H1 (cell line): ENCODE results near the gene COG4. TPM values are rescaled to one million over a fixed set of nuclear protein-coding genes. Genes with fewer than 3 reads are reported as not detected.
"Not testable (repeated sequence)": the region's sequence is repeated elsewhere in the genome, so short reads cannot be mapped to it uniquely, and the experiment has no call there.

Experiments used
- CTCF ChIA-PET: fragments of 300-600 bp; sonication (Branson Sonifier 250); formaldehyde crosslinking; loops from one replicate; lab custom pipeline; 2021; ENCODE audit not compliant: partially characterized antibody; lab: Charles Lee
- POLR2A ChIA-PET: fragments of 300-600 bp; sonication (Branson Sonifier 250); formaldehyde crosslinking; loops from one replicate; lab custom pipeline; 2021; ENCODE audit warnings: inconsistent platforms; ENCODE audit not compliant: partially characterized antibody; lab: Charles Lee
- DNase-seq, 2 experiments: peaks; one replicate each; pipeline versions ENCODE4 v3.0.0 to v3.0.0-alpha.2; 2010 to 2022; ENCODE audit warnings: low spot score in 2 of 2, low read depth in 1 of 2, mixed read lengths in 1 of 2
- FAIRE-seq: peaks from 2 replicates; lab custom pipeline; 2011; peaks lifted over from hg19 to GRCh38; lab: Jason Lieb, UNC
- H2AFZ ChIP-seq: 2 replicates; pipeline ENCODE4 v1.8.1; 2012; ENCODE audit warnings: low read length, inconsistent platforms
- H2AK5ac ChIP-seq: 2 replicates; pipeline ENCODE4 v1.6.1; 2013; ENCODE audit warnings: low read depth, low read length
- H2BK120ac ChIP-seq: replicated peaks from 2 replicates; pipeline ENCODE3; 2013; ENCODE audit warnings: low read depth, low read length, inconsistent platforms
- H2BK12ac ChIP-seq: 2 replicates; pipeline ENCODE4 v1.6.1; 2013; ENCODE audit warnings: low read depth, low read length
- H2BK15ac ChIP-seq: 2 replicates; pipeline ENCODE4 v1.6.1; 2013; ENCODE audit warnings: low read length
- H2BK20ac ChIP-seq: 2 replicates; pipeline ENCODE4 v1.6.1; 2013; ENCODE audit warnings: low read length
- H2BK5ac ChIP-seq: 2 replicates; pipeline ENCODE4 v1.6.1; 2013; ENCODE audit warnings: low read depth, low read length
- H3K14ac ChIP-seq: 2 replicates; pipeline ENCODE4 v1.6.1; 2013; ENCODE audit warnings: inconsistent platforms; ENCODE audit not compliant: insufficient read length
- H3K18ac ChIP-seq: 2 replicates; pipeline ENCODE4 v1.6.1; 2013; ENCODE audit warnings: low read length; ENCODE audit errors: extremely low read depth
- H3K23ac ChIP-seq: 2 replicates; pipeline ENCODE4 v1.6.1; 2013; ENCODE audit warnings: inconsistent platforms; ENCODE audit not compliant: insufficient read length
- H3K23me2 ChIP-seq: 2 replicates; pipeline ENCODE4 v1.6.1; 2013; ENCODE audit warnings: low read depth, low read length
- H3K27ac ChIP-seq: 2 replicates; pipeline ENCODE4 v1.6.1; 2011; ENCODE audit warnings: low read depth, low read length, inconsistent platforms
- H3K27me3 ChIP-seq, 4 experiments: replicated peaks in 1 of 4; 1 replicate in 1 of 4; 2 replicates in 3 of 4; pipeline versions ENCODE4 v1.6.1 to v1.8.1; 2011 to 2013; ENCODE audit warnings: low read length in 3 of 4, mild to moderate bottlenecking in 3 of 4, inconsistent platforms in 2 of 4, mixed read lengths in 2 of 4, moderate library complexity in 1 of 4; ENCODE audit not compliant: control insufficient read depth in 3 of 4, insufficient read depth in 3 of 4; ENCODE audit errors: extremely low read depth in 1 of 4
- H3K36me3 ChIP-seq, 4 experiments: 2 replicates each; pipeline versions ENCODE4 v1.6.1 to v1.8.1; 2011 to 2013; ENCODE audit warnings: mild to moderate bottlenecking in 4 of 4, low read length in 3 of 4, moderate library complexity in 2 of 4, control low read depth in 1 of 4, inconsistent platforms in 1 of 4; ENCODE audit not compliant: insufficient read depth in 4 of 4, control insufficient read depth in 2 of 4
- H3K4ac ChIP-seq: replicated peaks from 2 replicates; pipeline ENCODE3; 2013; ENCODE audit warnings: low read length, low read depth, mixed read lengths, inconsistent platforms; ENCODE audit not compliant: insufficient read length
- H3K4me1 ChIP-seq, 4 experiments: replicated peaks in 1 of 4; 1 replicate in 1 of 4; 2 replicates in 3 of 4; pipeline versions ENCODE4 v1.6.1 to v1.8.1; 2011 to 2013; ENCODE audit warnings: low read length in 3 of 4, inconsistent platforms in 2 of 4, mixed read lengths in 1 of 4; ENCODE audit not compliant: insufficient read depth in 4 of 4, control insufficient read depth in 3 of 4
- H3K4me2 ChIP-seq, 2 experiments: 2 replicates each; pipeline versions ENCODE4 v1.6.1 to v1.8.1; 2011 to 2013; ENCODE audit warnings: low read depth in 2 of 2, low read length in 2 of 2, control low read depth in 1 of 2, inconsistent platforms in 1 of 2, mild to moderate bottlenecking in 1 of 2; ENCODE audit not compliant: insufficient read depth in 1 of 2
- H3K4me3 ChIP-seq, 4 experiments: fragments of 200-600, 300-600 bp in 1 of 4; sonication (generic), shearing (Covaris generic), sonication (Bioruptor Twin) in 1 of 4; 2 replicates each; pipeline versions ENCODE4 v1.5.1 to v1.8.1; 2011 to 2016; ENCODE audit warnings: low read length in 4 of 4, low read depth in 3 of 4, control low read depth in 2 of 4, inconsistent platforms in 2 of 4, mild to moderate bottlenecking in 2 of 4, mixed read lengths in 1 of 4, moderate library complexity in 1 of 4; ENCODE audit not compliant: insufficient read depth in 2 of 4; ENCODE audit errors: extremely low read depth in 1 of 4
- H3K56ac ChIP-seq: replicated peaks from 2 replicates; pipeline ENCODE3; 2013; ENCODE audit warnings: low read depth, mild to moderate bottlenecking, mixed read lengths, low read length, inconsistent platforms; ENCODE audit not compliant: insufficient read length
- H3K79me1 ChIP-seq: 2 replicates; pipeline ENCODE4 v1.6.1; 2013; ENCODE audit warnings: low read depth, low read length, control low read depth
- H3K79me2 ChIP-seq, 2 experiments: 2 replicates each; pipeline versions ENCODE4 v1.6.1 to v1.8.1; 2012 to 2013; ENCODE audit warnings: low read length in 2 of 2, mild to moderate bottlenecking in 2 of 2, inconsistent platforms in 1 of 2; ENCODE audit not compliant: insufficient read depth in 2 of 2, control insufficient read depth in 1 of 2
- H3K9ac ChIP-seq, 4 experiments: replicated peaks in 1 of 4; 1 replicate in 1 of 4; 2 replicates in 3 of 4; pipeline versions ENCODE4 v1.6.1 to v1.8.1; 2011 to 2013; ENCODE audit warnings: low read depth in 3 of 4, low read length in 3 of 4, control low read depth in 2 of 4, mild to moderate bottlenecking in 2 of 4, moderate library complexity in 2 of 4, inconsistent platforms in 1 of 4; ENCODE audit errors: extremely low read depth in 1 of 4
- H3K9me3 ChIP-seq, 2 experiments: 2 replicates each; pipeline versions ENCODE4 v1.6.1 to v1.8.1; 2012 to 2013; ENCODE audit warnings: mild to moderate bottlenecking in 2 of 2, moderate library complexity in 2 of 2, control low read depth in 1 of 2, inconsistent platforms in 1 of 2, low read depth in 1 of 2, low read length in 1 of 2, mixed read lengths in 1 of 2; ENCODE audit not compliant: insufficient read depth in 2 of 2
- H4K20me1 ChIP-seq, 2 experiments: replicated peaks in 1 of 2; 2 replicates each; pipeline versions ENCODE3 to v1.8.1; 2011 to 2013; ENCODE audit warnings: inconsistent platforms in 2 of 2, low read length in 2 of 2, mild to moderate bottlenecking in 1 of 2; ENCODE audit not compliant: insufficient read depth in 2 of 2, control insufficient read depth in 1 of 2
- H4K5ac ChIP-seq: 2 replicates; pipeline ENCODE4 v1.6.1; 2013; ENCODE audit warnings: low read length, low read depth, mixed read lengths, inconsistent platforms; ENCODE audit not compliant: insufficient read length
- H4K8ac ChIP-seq: 2 replicates; pipeline ENCODE4 v1.8.0; 2013; ENCODE audit warnings: mild to moderate bottlenecking, moderate library complexity, low read length, inconsistent platforms; ENCODE audit not compliant: insufficient read depth; ENCODE audit errors: extremely low read depth
- H4K91ac ChIP-seq: replicated peaks from 2 replicates; pipeline ENCODE3; 2013; ENCODE audit warnings: low read length, mixed read lengths, inconsistent platforms; ENCODE audit not compliant: insufficient read length
- POLR2A ChIP-seq, 2 experiments: IDR thresholded peaks; 1 replicate in 1 of 2; 2 replicates in 1 of 2; pipeline ENCODE4 v1.6.1; 2011; ENCODE audit warnings: low read depth in 2 of 2, low read length in 2 of 2, mild to moderate bottlenecking in 2 of 2; ENCODE audit errors: control extremely low read depth in 1 of 2
- POLR2AphosphoS5 ChIP-seq: IDR thresholded peaks from 2 replicates; pipeline ENCODE4 v1.6.1; 2011; ENCODE audit warnings: low read depth, low read length
- WGBS, 2 experiments: shearing (Covaris generic) in 1 of 2; methylation state at CpG; one replicate each; pipeline versions ENCODE4 v1.1.6 to v1.1.7; 2013 to 2015; ENCODE audit warnings: low lambda C conversion rate in 2 of 2, mixed read lengths in 2 of 2, inconsistent platforms in 1 of 2, low coverage in 1 of 2, missing lambda C conversion rate in 1 of 2; ENCODE audit not compliant: insufficient replicate concordance in 2 of 2, insufficient coverage in 1 of 2, insufficient read length in 1 of 2; ENCODE audit errors: extremely low coverage in 1 of 2, missing lambda C conversion rate in 1 of 2; 5-methylcytosine and 5-hydroxymethylcytosine counted together
- polyA plus RNA-seq, 7 experiments: library from polyadenylated mRNA; depleted of rRNA in 3 of 7; stranded (reverse) in 5 of 7; unstranded in 2 of 7; fragments of >200 nt in 5 of 7; fragments of 200-250 nt in 2 of 7; gene quantifications; 1 replicate in 5 of 7; 2 replicates in 1 of 7; 4 replicates in 1 of 7; pipeline versions ENCODE4 v1.2.1 to v1.2.3, GENCODE V29; 2011 to 2013; ENCODE audit warnings: missing spikeins in 2 of 7, mixed read lengths in 2 of 7
- total RNA-seq: library from RNA; stranded (reverse); fragmentation: NEBNext Ultra II Directional; extraction: Animal tissue kit (Norgen Biotek cat#: 25700); gene quantifications from 2 replicates; pipeline ENCODE4 v1.2.1, GENCODE V29; 2021

COG4 gene
- total and polyA plus RNA-seq, 2 of the 8 experiments (the other 6 are each of a cell fraction or from before 2014, with no cell fraction given) = 46.1 to 50.2 TPM

GRCh38 chr16:70524399-70524825 is 1.1 kb upstream of the COG4 start:
- not testable (repeated sequence) for H3K4me1 ChIP-seq, H3K23me2 ChIP-seq, H4K8ac ChIP-seq, H2BK20ac ChIP-seq, H2BK120ac ChIP-seq, H3K79me1 ChIP-seq, H3K9me3 ChIP-seq, H2AFZ ChIP-seq, H3K23ac ChIP-seq, DNase-seq, H2BK12ac ChIP-seq, H3K14ac ChIP-seq, H3K27me3 ChIP-seq, H4K91ac ChIP-seq, H2BK15ac ChIP-seq, FAIRE-seq
- TF ChIP-seq POLR2AphosphoS5 (0 out of 2 replicates have a peak, but pooled peaks have one; percentile 28), POLR2A (IDR thresholded peaks at IDR 0.05; ENCODE audit: control extremely low read depth in 1 of 2, low read depth in 2 of 2, low read length in 2 of 2) (peak in 1 of 2 experiments; percentile 22; a peak in 1 of 3 replicates)
- CTCF ChIA-PET = interaction anchor here (1.0 to 2.5 kb wide), 3 partner anchors 34 to 272 kb away, joined by 3 to 6 read pairs (median 3); partner anchors contain the start of gene EXOSC6
- peak overlapping the region; percentile 90 to 97 (median 96) for H3K9ac ChIP-seq
- H2AK5ac ChIP-seq = peak overlapping the region; percentile 55; the same call in 1 of the 2 replicates
- peaks cover 10 to 12% of the 10 kb centered on the region in 2 experiments for H4K20me1 ChIP-seq
- peak overlapping the region; percentile 7 for H3K56ac ChIP-seq
- peaks cover 42 to 69% of the 10 kb centered on the region in 2 experiments for H3K79me2 ChIP-seq
- WGBS, 2 experiments = 6% methylated on average over 23 of the region's 24 CpGs; no CpG with 5 or more reads in 1 of the 2 experiments
- peaks cover 16 to 39% (median 26%) of the 10 kb centered on the region in 4 experiments for H3K36me3 ChIP-seq
- POLR2A ChIA-PET = interaction anchor here (0.6 to 3.0 kb wide), 26 partner anchors 9 to 235 kb away, joined by 3 to 35 read pairs (median 4); partner anchors contain the start of genes AARS1, DDX19A and DDX19B
- H3K27ac ChIP-seq = peak overlapping the region; percentile 91
- peak overlapping the region; percentile 33 for H3K18ac ChIP-seq
- H2BK5ac ChIP-seq = peak overlapping the region; percentile 82
- H3K4me2 ChIP-seq = peak overlapping the region; percentile 84 to 93
- peak overlapping the region; percentile 88 to 96 (median 91) for H3K4me3 ChIP-seq
- peak overlapping the region; percentile 69 for H3K4ac ChIP-seq
- H4K5ac ChIP-seq = peak overlapping the region; percentile 80
